DMS53 treated with DMSO at 0.1 percent for 48 hours (cell line): ENCODE measurements around the gene CCP110.
"Not testable (repeated sequence)": the region's sequence is repeated elsewhere in the genome, so short reads cannot be mapped to it uniquely, and the experiment has no call there.

Experiments
- DNase-seq: peaks from one replicate; lab custom pipeline; 2025; ENCODE audit not compliant: unreplicated experiment; lab: John Stamatoyannopoulos, UW

Gene CCP110

DNA sequence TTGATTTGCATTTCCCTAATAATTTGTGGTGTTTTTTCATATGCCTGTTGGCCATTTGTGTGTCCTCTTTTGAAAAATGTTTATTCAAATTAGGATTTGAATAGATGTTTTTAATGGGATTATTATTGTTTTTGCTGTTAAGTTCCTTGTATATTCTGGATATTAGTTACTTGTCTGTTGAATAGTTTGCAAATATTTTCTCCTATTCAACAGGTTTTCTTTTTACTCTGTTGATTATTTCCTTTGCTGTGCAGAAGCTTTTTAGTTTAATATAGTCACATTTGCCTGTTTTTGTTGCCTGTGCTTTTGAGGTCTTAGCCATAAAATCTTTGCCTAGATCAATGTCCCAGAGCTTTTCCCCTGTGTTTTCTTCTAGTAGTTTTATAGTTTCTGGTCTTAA lies 11.4 kb upstream of the CCP110 start:
- no peak for DNase-seq

DNA sequence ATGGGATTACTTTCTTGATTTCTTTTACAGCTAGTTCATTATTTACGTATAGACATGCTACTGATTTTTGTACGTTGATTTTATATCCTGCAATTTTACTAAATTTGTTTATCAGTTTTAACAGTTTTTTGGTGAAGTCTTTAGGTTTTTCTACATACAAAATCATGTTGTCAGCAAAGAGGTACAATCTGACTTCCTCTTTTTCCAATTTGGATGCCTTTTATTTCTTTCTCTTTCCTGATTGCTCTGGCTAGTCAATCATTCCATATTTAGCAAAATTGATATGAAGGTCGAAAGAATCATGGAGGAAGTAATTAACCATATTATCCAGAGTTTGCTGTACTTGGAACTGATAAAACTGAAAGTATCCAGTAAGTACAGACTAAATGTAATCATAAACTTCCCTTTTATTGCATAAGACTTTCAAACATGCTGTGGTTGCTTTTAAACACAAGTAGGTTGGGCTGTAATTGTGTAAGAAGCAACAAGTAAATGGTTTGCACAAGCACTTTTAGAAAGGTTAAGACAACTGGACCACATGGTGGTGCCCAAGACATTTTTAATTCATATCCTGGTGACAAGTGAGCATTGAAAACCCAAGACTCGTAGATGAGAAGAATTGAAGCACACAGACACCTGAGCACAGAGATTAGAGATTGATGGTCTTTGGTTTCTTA lies 10.2 kb upstream of the CCP110 start:
- DNase-seq, result no peak

DNA sequence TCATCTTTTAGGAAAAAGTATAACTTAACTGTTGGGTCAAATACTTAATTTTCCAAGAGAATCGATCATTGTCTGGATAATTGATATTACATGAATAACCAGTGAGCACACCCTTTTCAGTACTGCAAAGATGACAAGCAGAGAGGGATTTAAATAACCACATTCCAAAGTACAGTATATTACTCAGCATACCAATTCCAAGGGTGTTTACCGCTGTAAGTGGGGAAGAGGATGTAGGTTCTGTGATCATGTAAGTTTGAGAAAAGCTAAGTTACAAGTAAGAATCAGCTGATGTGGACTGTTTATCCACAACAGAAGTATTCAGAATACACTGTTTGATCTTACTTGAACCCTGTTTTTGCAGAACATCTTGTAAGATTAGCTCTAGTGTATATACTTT lies 8.0 kb upstream of the CCP110 start:
- DNase-seq, result no peak

DNA sequence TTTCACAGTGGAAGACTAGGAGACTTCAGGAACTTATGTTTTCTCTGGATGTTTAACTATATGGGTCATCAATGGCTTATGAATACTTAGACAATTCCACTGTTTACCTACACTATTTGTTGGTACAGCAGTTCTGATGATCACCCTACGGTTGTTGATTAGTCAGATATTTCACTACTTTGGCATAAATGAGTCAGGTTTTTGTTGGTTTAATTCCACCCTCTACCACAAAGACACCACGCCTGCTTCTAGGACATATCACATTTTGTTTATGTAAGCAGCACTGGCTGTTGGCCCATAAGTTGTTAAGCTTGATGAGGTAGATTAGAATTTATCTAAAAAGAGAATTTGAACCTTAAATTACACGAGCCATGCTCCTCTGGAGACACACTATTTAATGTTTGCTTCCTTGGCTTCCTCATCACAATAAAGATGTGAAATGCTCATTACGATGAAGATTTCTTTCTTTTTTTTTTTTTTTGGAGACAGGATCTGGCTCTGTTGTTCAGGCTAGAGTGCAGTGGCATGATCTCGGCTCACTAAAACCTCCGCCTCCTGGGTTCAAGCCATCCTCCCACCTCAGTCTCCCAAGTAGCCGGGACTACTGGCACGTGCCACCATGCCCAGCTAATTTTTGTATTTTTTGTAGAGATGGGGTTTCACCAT lies 6.2 kb upstream of the CCP110 start:
- no peak for DNase-seq

- no peak for DNase-seq
These were observed 5.4 kb upstream of the CCP110 start for GRCh38 chr16:19518388-19518787.

- no peak for DNase-seq
These were observed 2.8 kb upstream of the CCP110 start for GRCh38 chr16:19520861-19521331.

GRCh38 chr16:19521471-19522396 lies 2.0 kb upstream of the CCP110 start, which contains the start of gene GDE1:
GDE1 (minus strand) TSS chr16:19522098; CDS start chr16:19521964, 134 bp downstream.
- DNase-seq, result peak; percentile 82

DNA sequence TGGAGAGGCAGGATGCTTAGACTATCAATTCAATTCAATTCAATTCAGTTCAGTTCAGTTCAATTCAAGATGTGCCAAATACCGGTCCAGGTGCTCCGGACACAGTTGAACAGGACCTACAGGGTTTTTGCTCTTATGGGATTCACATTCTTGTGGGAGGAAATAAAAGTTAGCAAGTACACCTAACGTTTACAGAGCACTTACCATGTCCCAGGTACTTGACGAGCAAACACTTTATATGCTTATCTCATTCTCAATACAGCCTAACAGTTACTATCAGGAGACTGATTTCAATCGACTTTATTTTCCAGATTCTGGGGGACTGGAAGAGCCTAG lies 1.4 kb upstream of the CCP110 start:
- peak; percentile 66 for DNase-seq

GRCh38 chr16:19522760-19523159 lies 982 bp upstream of the CCP110 start:
- DNase-seq, result no peak

- no peak for DNase-seq
These were observed 571 bp upstream of the CCP110 start for GRCh38 chr16:19523184-19523558.

- no peak for DNase-seq
These were observed 544 bp downstream of the CCP110 start for GRCh38 chr16:19524356-19524615.

DNA sequence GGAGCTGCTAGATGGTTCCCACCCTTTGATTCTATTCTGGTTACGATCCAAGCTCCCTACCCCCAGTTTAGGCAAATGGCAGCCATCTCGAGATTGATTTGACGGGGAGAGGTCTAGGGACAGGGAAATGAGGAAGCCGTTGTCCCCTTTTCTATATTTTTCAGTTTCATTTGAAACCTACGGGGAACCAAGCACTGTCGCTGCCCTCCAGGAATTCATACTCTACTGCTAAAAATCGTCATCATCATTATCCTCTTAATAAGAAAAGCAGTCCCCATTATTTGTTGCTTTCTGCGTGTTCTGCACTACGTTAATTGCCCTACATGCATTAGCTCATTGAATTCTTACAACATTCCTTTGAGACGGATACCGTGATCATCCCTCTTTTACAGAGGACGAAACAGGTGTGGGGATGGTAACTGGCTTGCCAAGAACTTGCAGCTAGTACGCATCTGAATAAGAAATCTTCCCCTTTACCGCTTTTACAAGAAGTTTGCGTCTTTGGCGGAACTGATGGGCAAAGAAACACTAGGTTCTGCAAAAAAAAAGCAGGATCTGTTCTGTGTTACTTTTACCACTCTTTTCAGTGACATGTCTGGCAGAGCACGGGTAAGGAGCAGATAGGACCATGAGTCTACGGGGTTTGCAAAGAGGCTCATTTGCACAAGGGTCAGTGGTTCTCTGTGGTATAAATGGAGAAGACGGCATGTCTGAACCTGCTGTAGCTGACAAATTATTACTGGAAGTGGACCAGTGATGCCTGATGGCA lies 1.1 kb downstream of the CCP110 start:
- DNase-seq, result no peak

GRCh38 chr16:19525385-19525723 lies 1.6 kb downstream of the CCP110 start:
- no peak for DNase-seq

GRCh38 chr16:19527161-19527560 lies 3.4 kb downstream of the CCP110 start:
- no peak for DNase-seq

DNA sequence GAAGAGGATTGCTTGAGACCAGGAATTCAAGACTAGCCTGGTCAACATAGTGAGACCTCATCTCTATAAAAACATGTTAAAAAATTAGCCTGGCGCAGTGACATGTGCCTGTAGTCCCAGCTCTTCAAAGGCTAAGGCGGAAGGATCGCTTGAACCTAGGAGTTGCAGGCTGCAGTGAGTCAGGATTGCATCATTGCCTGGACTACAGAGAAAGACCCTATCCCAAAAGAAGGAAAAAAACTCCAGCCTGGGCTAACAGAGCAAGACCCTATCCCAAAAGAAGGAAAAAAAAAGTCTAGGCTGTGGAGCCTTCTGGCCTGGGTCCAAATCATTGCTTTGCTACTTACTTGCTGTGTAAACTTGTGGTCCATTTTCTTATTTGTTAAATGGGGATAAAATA lies 4.9 kb downstream of the CCP110 start:
- no peak for DNase-seq

DNA sequence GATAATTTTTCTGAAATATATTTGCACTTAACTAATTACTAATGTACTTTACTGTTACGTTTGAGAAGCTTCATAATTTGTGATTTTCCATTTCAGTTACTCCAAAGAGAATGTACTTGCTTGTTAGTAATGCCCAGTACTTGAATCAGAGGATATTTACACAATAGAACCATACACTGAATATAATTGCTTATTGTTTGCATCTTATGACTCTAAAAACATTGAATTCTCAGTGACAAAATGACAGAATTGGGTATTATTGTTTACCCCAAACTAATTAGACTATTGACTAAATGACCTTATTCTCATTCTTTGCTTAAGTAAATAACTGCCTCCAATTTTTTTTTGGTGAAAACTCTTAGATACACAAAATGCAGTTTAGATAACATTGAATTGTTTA lies 8.9 kb downstream of the CCP110 start:
- no peak for DNase-seq

DNA sequence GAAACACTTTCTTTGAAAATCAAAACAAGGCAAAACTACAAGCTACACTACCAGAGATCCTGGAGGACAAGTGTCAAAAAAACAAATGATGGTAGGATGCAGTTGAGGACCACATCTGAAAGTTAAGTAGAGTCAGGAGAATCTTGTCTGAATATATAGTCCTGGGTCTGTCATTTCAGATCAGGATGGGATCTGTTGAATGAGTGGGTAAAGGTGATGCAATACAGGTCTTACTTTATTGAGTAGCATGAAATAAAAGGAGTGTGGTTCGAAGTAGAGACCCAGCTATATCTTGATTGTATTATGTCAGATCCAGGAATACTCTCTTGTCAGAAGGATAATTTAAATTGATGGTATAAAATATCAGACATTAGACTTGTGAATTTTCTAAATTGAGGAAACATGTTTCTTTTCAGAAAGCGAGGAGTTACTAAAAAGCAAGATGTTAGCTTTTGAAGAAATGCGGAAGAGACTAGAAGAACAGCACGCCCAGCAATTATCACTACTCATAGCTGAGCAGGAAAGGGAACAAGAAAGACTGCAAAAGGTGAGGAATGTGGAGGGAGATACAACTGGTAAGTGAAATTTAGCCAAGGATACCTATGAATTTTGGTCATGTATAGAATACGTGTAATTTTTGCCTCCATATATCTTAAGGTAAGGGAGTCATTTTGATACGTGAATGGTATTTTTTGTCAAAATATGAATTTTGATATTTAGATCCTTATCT lies 16.7 kb downstream of the CCP110 start:
- DNase-seq, result no peak

- DNase-seq, result peak; percentile 86
These were observed 18.5 kb downstream of the CCP110 start for GRCh38 chr16:19542138-19542821.

DNA sequence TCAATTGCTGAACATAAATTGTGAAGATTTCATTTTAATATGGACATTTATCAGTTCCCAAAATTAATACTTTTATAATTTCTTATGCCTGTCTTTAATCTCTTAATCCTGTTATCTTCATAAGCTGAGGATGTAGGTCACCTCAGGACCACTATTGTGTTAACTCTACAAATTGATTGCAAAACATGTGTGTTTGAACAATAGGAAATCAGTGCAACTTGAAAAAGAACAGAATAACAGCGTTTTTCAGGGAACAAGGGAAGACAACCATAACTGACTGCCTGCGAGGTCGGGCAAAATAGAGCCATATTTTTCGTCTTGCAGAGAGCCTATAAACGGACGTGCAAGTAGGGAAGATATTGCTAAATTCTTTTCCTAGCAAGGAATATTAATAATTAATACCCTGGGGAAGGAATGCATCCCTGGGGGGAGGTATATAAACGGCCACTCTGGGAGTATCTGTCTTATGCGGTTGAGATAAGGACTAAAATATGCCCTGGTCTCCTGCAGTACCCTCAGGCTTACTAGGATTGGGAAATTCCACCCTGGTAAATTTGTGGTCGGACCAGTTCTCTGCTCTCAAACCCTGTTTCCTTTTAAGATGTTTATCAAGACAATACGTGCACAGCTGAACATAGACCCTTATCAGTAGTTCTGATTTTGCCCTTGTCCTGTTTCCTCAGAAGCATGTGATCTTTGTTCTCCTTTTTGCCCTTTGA lies 19.7 kb downstream of the CCP110 start:
- DNase-seq, result not testable (repeated sequence)

DNA sequence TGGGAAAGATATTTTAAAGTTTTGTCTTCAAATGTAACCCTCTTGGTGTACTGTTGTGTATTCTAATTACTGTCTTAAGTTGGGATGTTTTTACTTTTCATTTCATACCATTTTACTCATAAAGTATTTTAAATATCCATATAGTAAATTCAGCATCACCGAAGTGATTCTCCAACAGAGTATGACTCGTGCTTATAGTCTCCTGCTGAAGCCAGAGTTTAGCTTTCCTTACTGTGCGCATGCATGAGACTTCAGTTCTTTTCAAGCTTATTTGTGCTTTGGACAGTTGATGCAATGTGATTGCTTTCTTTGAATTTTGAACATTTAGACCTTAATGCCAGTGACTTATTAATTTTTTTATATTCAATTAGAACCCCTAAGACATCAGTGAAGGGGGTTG lies 24.4 kb downstream of the CCP110 start:
- DNase-seq, result no peak
